IMR-90 (cell line): Measurements from ENCODE around the gene BTG3. TPM values are rescaled to one million over a fixed set of nuclear protein-coding genes. Genes with fewer than 3 reads are reported as not detected.

ENCODE experiments used
- ATAC-seq: fragments of 200-7000 bp; cut with Tn5 transposase; 2 replicates; pipeline ENCODE4 v1.9.1; 2020; ENCODE audit warnings: low read depth, mild to moderate bottlenecking, moderate library complexity
- BruUV-seq: library from RNA; stranded (reverse); fragments of 400-500 nt; replicated peaks from 2 replicates; lab custom pipeline; 2021; lab: Mats Ljungman, UMichigan
- CTCF ChIA-PET: fragments of 300-600 bp; formaldehyde crosslinking; extraction: SDS; loops from one replicate; lab custom pipeline; 2021; ENCODE audit warnings: antibody characterized with exemption; lab: Yijun Ruan, JAX
- POLR2A ChIA-PET: fragments of 300-600 bp; sonication (Branson Sonifier 250); formaldehyde crosslinking; loops from one replicate; lab custom pipeline; 2022; ENCODE audit warnings: antibody characterized with exemption; ENCODE audit not compliant: unreplicated experiment; lab: Charles Lee
- DNase-seq: peaks from one replicate; pipeline ENCODE4 v3.0.0; 2013
- H2AFZ ChIP-seq: replicated peaks from 2 replicates; pipeline ENCODE3; 2013; ENCODE audit warnings: low read length, mild to moderate bottlenecking; ENCODE audit not compliant: poor library complexity
- H2AK5ac ChIP-seq: 2 replicates; pipeline ENCODE4 v1.6.1; 2013; ENCODE audit warnings: low read depth, low read length, inconsistent platforms
- H2AK9ac ChIP-seq: replicated peaks from 2 replicates; pipeline ENCODE3; 2013; ENCODE audit warnings: mild to moderate bottlenecking, low read depth, low read length, moderate library complexity; ENCODE audit not compliant: poor library complexity
- H2BK120ac ChIP-seq: 2 replicates; pipeline ENCODE4 v1.6.1; 2013; ENCODE audit warnings: low read depth, low read length, inconsistent platforms
- H2BK15ac ChIP-seq: 3 replicates; pipeline ENCODE4 v1.6.1; 2013; ENCODE audit warnings: low read depth, low read length, inconsistent platforms
- H2BK20ac ChIP-seq: 2 replicates; pipeline ENCODE4 v1.6.1; 2013; ENCODE audit warnings: low read depth, mild to moderate bottlenecking, inconsistent platforms, low read length, moderate library complexity
- H2BK5ac ChIP-seq: 2 replicates; pipeline ENCODE4 v1.6.1; 2013; ENCODE audit warnings: mild to moderate bottlenecking, low read depth, low read length, inconsistent platforms; ENCODE audit not compliant: poor library complexity, severe bottlenecking
- H3K14ac ChIP-seq: replicated peaks from 2 replicates; pipeline ENCODE4 v1.6.1; 2013; ENCODE audit warnings: low read depth, low read length, inconsistent platforms
- H3K18ac ChIP-seq: 2 replicates; pipeline ENCODE4 v1.6.1; 2013; ENCODE audit warnings: low read depth, low read length, control low read depth
- H3K23ac ChIP-seq: 2 replicates; pipeline ENCODE4 v1.6.1; 2013; ENCODE audit warnings: low read depth, low read length, inconsistent platforms
- H3K27ac ChIP-seq: 2 replicates; pipeline ENCODE4 v1.5.1; 2013; ENCODE audit warnings: mild to moderate bottlenecking, control low read depth, low read length; ENCODE audit not compliant: insufficient read depth
- H3K27me3 ChIP-seq: 2 replicates; pipeline ENCODE4 v1.6.1; 2013; ENCODE audit warnings: low read length; ENCODE audit not compliant: control insufficient read depth, insufficient read depth
- H3K36me3 ChIP-seq: 2 replicates; pipeline ENCODE4 v1.6.1; 2013; ENCODE audit warnings: low read length, mixed read lengths; ENCODE audit not compliant: control insufficient read depth, insufficient read depth
- H3K4ac ChIP-seq: 2 replicates; pipeline ENCODE4 v1.6.1; 2013; ENCODE audit warnings: low read depth, low read length, inconsistent platforms
- H3K4me1 ChIP-seq: 2 replicates; pipeline ENCODE4 v1.6.1; 2013; ENCODE audit warnings: low read length, mixed read lengths; ENCODE audit not compliant: control insufficient read depth, insufficient read depth
- H3K4me2 ChIP-seq: 2 replicates; pipeline ENCODE4 v1.6.1; 2013; ENCODE audit warnings: low read depth, mild to moderate bottlenecking, control low read depth, low read length, moderate library complexity
- H3K4me3 ChIP-seq: 2 replicates; pipeline ENCODE4 v1.5.1; 2013; ENCODE audit warnings: low read depth, mild to moderate bottlenecking, control low read depth, low read length, moderate library complexity; ENCODE audit not compliant: insufficient read depth
- H3K56ac ChIP-seq: 2 replicates; pipeline ENCODE4 v1.6.1; 2013; ENCODE audit warnings: low read length, inconsistent platforms; ENCODE audit not compliant: insufficient read depth; ENCODE audit errors: extremely low read depth
- H3K79me1 ChIP-seq, 2 experiments: 2 replicates each; pipeline ENCODE4 v1.6.1; 2013; ENCODE audit warnings: low read length in 2 of 2, inconsistent platforms in 1 of 2, low read depth in 1 of 2
- H3K9ac ChIP-seq: 2 replicates; pipeline ENCODE4 v1.6.1; 2013; ENCODE audit warnings: low read depth, low read length, control low read depth
- H3K9me1 ChIP-seq: 2 replicates; pipeline ENCODE4 v1.6.1; 2013; ENCODE audit warnings: low read length, inconsistent platforms; ENCODE audit not compliant: insufficient read depth
- H3K9me3 ChIP-seq: 2 replicates; pipeline ENCODE4 v1.6.1; 2013; ENCODE audit warnings: low read length; ENCODE audit not compliant: control insufficient read depth, insufficient read depth
- H4K20me1 ChIP-seq: 2 replicates; pipeline ENCODE4 v1.6.1; 2013; ENCODE audit warnings: low read length, inconsistent platforms; ENCODE audit not compliant: insufficient read depth
- H4K5ac ChIP-seq: 2 replicates; pipeline ENCODE4 v1.6.1; 2013; ENCODE audit warnings: mild to moderate bottlenecking, low read depth, low read length, control low read depth
- H4K8ac ChIP-seq, 2 experiments: 2 replicates each; pipeline ENCODE4 v1.6.1; 2013; ENCODE audit warnings: low read depth in 2 of 2, low read length in 2 of 2, control low read depth in 1 of 2, inconsistent platforms in 1 of 2
- H4K91ac ChIP-seq: 2 replicates; pipeline ENCODE4 v1.6.1; 2013; ENCODE audit warnings: low read depth, low read length, inconsistent platforms; ENCODE audit not compliant: insufficient read depth
- CEBPB ChIP-seq: IDR thresholded peaks from 2 replicates; pipeline ENCODE4 v1.6.1; 2012; ENCODE audit warnings: low read depth, low read length, improper control_type of control experiment
- SMC3 ChIP-seq: fragments of 150-350 bp; IDR thresholded peaks from 2 replicates; pipeline ENCODE4 v1.6.1; 2016; ENCODE audit warnings: low read depth, mild to moderate bottlenecking, antibody characterized with exemption, low read length, moderate library complexity
- WGBS, 2 experiments: methylation state at CpG; one replicate each; pipeline versions ENCODE4 v1.1.5 to v1.1.7; 2013; ENCODE audit warnings: missing lambda C conversion rate in 2 of 2; ENCODE audit not compliant: insufficient read length in 1 of 2; ENCODE audit errors: extremely low coverage in 2 of 2; 5-methylcytosine and 5-hydroxymethylcytosine counted together
- dilution Hi-C: fragments of 300-500 bp; cut with HindIII; formaldehyde crosslinking; loops from one replicate; pipeline ENCODE4 v1.14.3; 2018; ENCODE audit warnings: low sequenced_read_pairs; ENCODE audit not compliant: unreplicated experiment
- in situ Hi-C: fragments of 300-500 bp; cut with MboI; formaldehyde crosslinking; loops from 3 replicates; pipeline ENCODE4 v1.14.3; 2019; ENCODE audit warnings: low sequenced_read_pairs, inconsistent platforms, mixed read lengths
- intact Hi-C: fragments of 100-400 bp; cut with micrococcal nuclease; formaldehyde crosslinking; loops from 2 replicates; pipeline ENCODE4 v1.10.0; 2022
- polyA plus RNA-seq, 3 experiments: library from polyadenylated mRNA; depleted of rRNA; stranded (reverse); fragments of >200 nt; gene quantifications; 2 replicates each; pipeline ENCODE4 v1.2.3, GENCODE V29; 2012; ENCODE audit warnings: low replicate concordance in 1 of 3
- total RNA-seq: library from RNA; depleted of rRNA; stranded (reverse); fragments of >200 nt; gene quantifications from 2 replicates; pipeline ENCODE4 v1.2.3, GENCODE V29; 2012

Gene BTG3
- total and polyA plus RNA-seq, 2 of the 4 experiments (the other 2 are of a cell fraction): 22.4 to 38.1 TPM

- no peaks in the 10 kb centered on the region for H3K27me3 ChIP-seq
- DNase-seq: no peak
- no peaks in the 10 kb centered on the region for H3K79me1 ChIP-seq
- no peak overlapping the region for H2BK15ac ChIP-seq
- no peak overlapping the region for H2BK120ac ChIP-seq
- WGBS, 2 experiments: no CpG with 5 or more reads among the region's 6 CpGs
- POLR2A ChIA-PET: no interaction called here
- no peak overlapping the region for H3K4ac ChIP-seq
- intact Hi-C loops (no loop called here), in situ Hi-C loops (no loop called here), dilution Hi-C loops (no loop called here)
- TF ChIP-seq SMC3: no peak
- no peak for TF ChIP-seq CEBPB
- no peaks in the 10 kb centered on the region for H3K9me3 ChIP-seq
- no TSS peak for BruUV-seq
- no peak for ATAC-seq
- H3K18ac ChIP-seq: no peak overlapping the region
- H3K23ac ChIP-seq: no peak overlapping the region
- H4K20me1 ChIP-seq: no peaks in the 10 kb centered on the region
- H3K4me1 ChIP-seq: no peaks in the 10 kb centered on the region
- H3K9me1 ChIP-seq: no peaks in the 10 kb centered on the region
- no peak overlapping the region for H2AFZ ChIP-seq
- H3K27ac ChIP-seq: no peak overlapping the region
- H2AK9ac ChIP-seq: no peak overlapping the region
- H2AK5ac ChIP-seq: no peak overlapping the region
- no peak overlapping the region for H4K8ac ChIP-seq
- no peak overlapping the region for H3K4me3 ChIP-seq
- H3K9ac ChIP-seq: no peak overlapping the region
- no peak overlapping the region for H4K91ac ChIP-seq
- CTCF ChIA-PET: no interaction called here
- no peak overlapping the region for H3K14ac ChIP-seq
- H3K36me3 ChIP-seq: no peaks in the 10 kb centered on the region
- H2BK20ac ChIP-seq: no peak overlapping the region
- no peak overlapping the region for H2BK5ac ChIP-seq
- no peak overlapping the region for H4K5ac ChIP-seq
- H3K56ac ChIP-seq: no peak overlapping the region
- no peak overlapping the region for H3K4me2 ChIP-seq
Observed at GRCh38 chr21:17658931-17659330, 46.2 kb upstream of the BTG3 start.
